Measurements from ENCODE around the gene ITGA4.

ITGA4 gene

DNA sequence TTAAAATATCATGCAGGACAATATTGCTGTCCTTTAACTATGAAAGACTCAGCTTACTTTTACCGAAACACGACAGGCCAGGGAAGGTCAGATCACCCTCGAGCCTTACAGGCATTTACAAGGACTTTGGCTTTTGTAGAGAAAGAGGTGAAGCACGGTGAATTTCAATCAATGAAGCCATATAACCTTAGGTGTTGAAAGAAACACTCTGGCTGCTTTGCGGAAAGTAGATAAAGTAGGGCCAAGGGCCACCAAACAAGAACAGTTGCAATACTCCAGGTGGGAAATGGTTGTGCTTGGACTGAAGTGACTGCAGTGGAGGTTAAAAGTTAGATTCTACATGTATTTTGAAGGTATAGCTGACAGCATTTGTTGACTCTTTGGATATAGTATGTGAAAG lies 119.2 kb downstream of the ITGA4 start:
- no peak for DNase-seq

DNA sequence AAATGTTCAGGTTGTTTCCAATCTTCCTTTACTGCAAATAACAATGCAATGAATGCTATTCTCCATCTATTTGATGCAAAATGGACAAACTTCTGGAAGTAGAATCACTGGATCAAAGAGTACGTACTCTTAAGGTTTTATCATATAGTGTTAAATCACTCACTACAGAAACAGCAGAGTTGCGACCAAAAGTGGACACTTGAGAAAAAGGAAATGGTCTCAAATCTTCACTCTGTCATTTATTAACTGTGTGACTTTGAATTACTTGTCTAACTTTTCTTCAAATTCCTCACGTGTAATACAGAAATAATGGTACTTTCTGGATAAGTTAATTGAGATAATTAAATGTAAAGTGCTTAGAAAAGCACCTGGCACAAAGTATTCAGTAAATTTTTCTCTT lies 121.6 kb downstream of the ITGA4 start:
- no peak for DNase-seq

GRCh38 chr2:181581534-181581933 lies 124.3 kb downstream of the ITGA4 start:
- no peak for DNase-seq

DNA sequence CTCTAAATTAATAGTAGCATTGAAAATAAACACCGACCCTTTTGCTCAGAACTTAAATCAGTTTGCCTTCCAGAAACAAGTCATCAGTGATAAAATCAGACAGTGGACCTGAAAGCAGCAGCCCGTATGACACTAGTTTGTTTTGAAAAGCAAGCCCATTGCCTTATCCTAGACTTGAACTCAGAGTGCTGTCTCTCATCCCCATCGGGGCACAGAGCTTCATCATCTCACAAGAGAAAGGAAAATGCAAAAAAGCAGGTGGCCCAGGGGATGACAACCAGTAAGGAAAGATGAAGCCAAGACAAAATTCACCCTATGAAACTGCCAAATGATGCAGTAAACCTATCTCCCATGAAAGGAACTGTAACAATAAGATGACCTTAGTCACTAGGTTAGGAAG lies 128.5 kb downstream of the ITGA4 start:
- no peak for DNase-seq

Measured in suppressor macrophage (primary cell).